ENCODE results near the gene OR13J1.

- TF ChIP-seq CTCF (IDR thresholded peaks at IDR 0.05; ENCODE audit: insufficient read depth, low read length), result no peak
- TF ChIP-seq SPI1 (IDR thresholded peaks at IDR 0.05; ENCODE audit: borderline replicate concordance, low read depth), result no peak
Measured at GRCh38 chr9:35906923-35907699, 36.9 kb upstream of the OR13J1 start.

Data from HL-60 (cell line).